HAP-1 (cell line): ENCODE data around the gene MRPL3.

Experiments used
- DNase-seq, 2 experiments: peaks; one replicate each; pipeline ENCODE4 v3.0.0-alpha.2; 2016 to 2020; ENCODE audit warnings: low spot score in 2 of 2
- H3K27me3 ChIP-seq: fragments of 250-450 bp; sonication (Bioruptor Pico); 2 replicates; pipeline ENCODE4 v1.5.1; 2020; ENCODE audit warnings: low read depth, mild to moderate bottlenecking, moderate library complexity
- H3K36me3 ChIP-seq: fragments of 250-450 bp; sonication (Bioruptor Pico); replicated peaks from 2 replicates; pipeline ENCODE4 v1.5.1; 2020; ENCODE audit warnings: mild to moderate bottlenecking
- H3K4me1 ChIP-seq: fragments of 250-450 bp; sonication (Bioruptor Pico); 2 replicates; pipeline ENCODE4 v1.5.1; 2020; ENCODE audit warnings: mild to moderate bottlenecking
- H3K4me3 ChIP-seq: fragments of 250-450 bp; sonication (Bioruptor Pico); 2 replicates; pipeline ENCODE4 v1.5.1; 2020; ENCODE audit warnings: mild to moderate bottlenecking, moderate library complexity
- H3K9me3 ChIP-seq: fragments of 250-450 bp; sonication (Bioruptor Pico); 2 replicates; pipeline ENCODE4 v1.5.1; 2020; ENCODE audit warnings: mild to moderate bottlenecking, moderate library complexity
- in situ Hi-C: fragments of 300-500 bp; cut with MboI; formaldehyde crosslinking; loops from 3 replicates; pipeline ENCODE4 v1.14.3; 2020; ENCODE audit warnings: low sequenced_read_pairs, inconsistent platforms, mixed read lengths

The MRPL3 gene

GRCh38 chr3:131502530-131503319 is at the start of gene MRPL3:
TSS of gene MRPL3 (minus strand) at chr3:131502971. CDS start at chr3:131502821, 150 bp downstream.
- in situ Hi-C loops, result no loop called here
- peaks cover 4% of the 10 kb centered on the region; the same call in 1 of the 2 replicates for H3K27me3 ChIP-seq
- peaks cover 11% of the 10 kb centered on the region for H3K4me1 ChIP-seq
- peak; percentile 85 to 90 for DNase-seq
- no peaks in the 10 kb centered on the region for H3K9me3 ChIP-seq
- peak within 1 kb of the TSS; percentile 94 for H3K4me3 ChIP-seq
- H3K36me3 ChIP-seq, result peaks cover 36% of the 10 kb centered on the region

GRCh38 chr3:131551761-131552160 is 49.0 kb upstream of the MRPL3 start:
- in situ Hi-C loops, result no loop called here
- no peaks in the 10 kb centered on the region for H3K36me3 ChIP-seq
- H3K27me3 ChIP-seq, result peaks cover 2% of the 10 kb centered on the region; the same call in 1 of the 2 replicates
- no peak overlapping the region for H3K4me3 ChIP-seq
- H3K9me3 ChIP-seq, result no peaks in the 10 kb centered on the region
- H3K4me1 ChIP-seq, result no peaks in the 10 kb centered on the region
- no peak for DNase-seq

GRCh38 chr3:131550562-131551465 is 48.0 kb upstream of the MRPL3 start:
- no peak overlapping the region for H3K4me3 ChIP-seq
- no peaks in the 10 kb centered on the region for H3K4me1 ChIP-seq
- peaks cover 2% of the 10 kb centered on the region; the same call in 1 of the 2 replicates for H3K27me3 ChIP-seq
- no peaks in the 10 kb centered on the region for H3K36me3 ChIP-seq
- DNase-seq, result no peak
- H3K9me3 ChIP-seq, result no peaks in the 10 kb centered on the region
- in situ Hi-C loops, result no loop called here

GRCh38 chr3:131549340-131549739 is 46.6 kb upstream of the MRPL3 start:
- in situ Hi-C loops, result loop anchor here (25.0 kb wide), 1 partner anchor 463 kb away; no protein-coding TSS in a partner anchor
- no peaks in the 10 kb centered on the region for H3K9me3 ChIP-seq
- no peaks in the 10 kb centered on the region for H3K4me1 ChIP-seq
- DNase-seq, result no peak
- H3K36me3 ChIP-seq, result no peaks in the 10 kb centered on the region
- H3K27me3 ChIP-seq, result peaks cover 2% of the 10 kb centered on the region; the same call in 1 of the 2 replicates
- no peak overlapping the region for H3K4me3 ChIP-seq

GRCh38 chr3:131547585-131547984 is 44.8 kb upstream of the MRPL3 start:
- H3K27me3 ChIP-seq, result peaks cover 2% of the 10 kb centered on the region; the same call in 1 of the 2 replicates
- H3K9me3 ChIP-seq, result no peaks in the 10 kb centered on the region
- in situ Hi-C loops, result loop anchor here (25.0 kb wide), 1 partner anchor 465 kb away; no protein-coding TSS in a partner anchor
- no peaks in the 10 kb centered on the region for H3K4me1 ChIP-seq
- H3K4me3 ChIP-seq, result no peak overlapping the region
- H3K36me3 ChIP-seq, result no peaks in the 10 kb centered on the region
- no peak for DNase-seq

- no peak for DNase-seq
- no peaks in the 10 kb centered on the region for H3K4me1 ChIP-seq
- H3K4me3 ChIP-seq, result no peak overlapping the region
- H3K9me3 ChIP-seq, result no peaks in the 10 kb centered on the region
- in situ Hi-C loops, result loop anchor here (25.0 kb wide), 1 partner anchor 466 kb away; no protein-coding TSS in a partner anchor
- no peaks in the 10 kb centered on the region for H3K36me3 ChIP-seq
- H3K27me3 ChIP-seq, result peaks cover 2% of the 10 kb centered on the region; the same call in 1 of the 2 replicates
Observed at GRCh38 chr3:131546441-131546840, 43.7 kb upstream of the MRPL3 start.

- H3K27me3 ChIP-seq, result peaks cover 2% of the 10 kb centered on the region; the same call in 1 of the 2 replicates
- no peak for DNase-seq
- no peaks in the 10 kb centered on the region for H3K9me3 ChIP-seq
- in situ Hi-C loops, result loop anchor here (25.0 kb wide), 1 partner anchor 468 kb away; no protein-coding TSS in a partner anchor
- no peaks in the 10 kb centered on the region for H3K36me3 ChIP-seq
- H3K4me1 ChIP-seq, result no peaks in the 10 kb centered on the region
- H3K4me3 ChIP-seq, result no peak overlapping the region
Observed at GRCh38 chr3:131544557-131544956, 41.8 kb upstream of the MRPL3 start.

- in situ Hi-C loops, result loop anchor here (25.0 kb wide), 1 partner anchor 469 kb away; no protein-coding TSS in a partner anchor
Observed at GRCh38 chr3:131543714-131544113, 40.9 kb upstream of the MRPL3 start.

GRCh38 chr3:131541288-131541687 is 38.5 kb upstream of the MRPL3 start:
- Histone ChIP-seq H3K27me3 (no peaks in the 10 kb centered on the region), H3K4me3 (no peak overlapping the region), H3K36me3 (no peaks in the 10 kb centered on the region), H3K4me1 (no peaks in the 10 kb centered on the region), H3K9me3 (no peaks in the 10 kb centered on the region)
- in situ Hi-C loops, result loop anchor here (25.0 kb wide), 1 partner anchor 471 kb away; no protein-coding TSS in a partner anchor
- DNase-seq, result no peak

More at GRCh38 chr3:131543714-131544113, 40.9 kb upstream of the MRPL3 start:
- Histone ChIP-seq H3K4me3 (no peak overlapping the region), H3K36me3 (no peaks in the 10 kb centered on the region), H3K27me3 (no peaks in the 10 kb centered on the region; the same call in 1 of the 2 replicates), H3K4me1 (no peaks in the 10 kb centered on the region), H3K9me3 (no peaks in the 10 kb centered on the region)
- no peak for DNase-seq

- DNase-seq, result no peak
- in situ Hi-C loops, result loop anchor here (25.0 kb wide), 1 partner anchor 471 kb away; no protein-coding TSS in a partner anchor
- Histone ChIP-seq H3K9me3 (no peaks in the 10 kb centered on the region), H3K27me3 (no peaks in the 10 kb centered on the region), H3K36me3 (no peaks in the 10 kb centered on the region), H3K4me3 (no peak overlapping the region), H3K4me1 (no peaks in the 10 kb centered on the region; the same call in 1 of the 2 replicates)
Observed at GRCh38 chr3:131540821-131541220, 38.0 kb upstream of the MRPL3 start.

- H3K4me3 ChIP-seq, result no peak overlapping the region
- H3K36me3 ChIP-seq, result no peaks in the 10 kb centered on the region
- H3K27me3 ChIP-seq, result no peaks in the 10 kb centered on the region
- H3K4me1 ChIP-seq, result no peaks in the 10 kb centered on the region; the same call in 1 of the 2 replicates
- H3K9me3 ChIP-seq, result no peaks in the 10 kb centered on the region
- no peak for DNase-seq
- in situ Hi-C loops, result loop anchor here (25.0 kb wide), 1 partner anchor 472 kb away; no protein-coding TSS in a partner anchor
Observed at GRCh38 chr3:131540143-131540542, 37.4 kb upstream of the MRPL3 start.

GRCh38 chr3:131538968-131539367 is 36.2 kb upstream of the MRPL3 start:
- H3K4me1 ChIP-seq, result no peaks in the 10 kb centered on the region; the same call in 1 of the 2 replicates
- no peaks in the 10 kb centered on the region for H3K9me3 ChIP-seq
- DNase-seq, result no peak
- in situ Hi-C loops, result loop anchor here (25.0 kb wide), 1 partner anchor 473 kb away; no protein-coding TSS in a partner anchor
- no peak overlapping the region for H3K4me3 ChIP-seq
- H3K36me3 ChIP-seq, result no peaks in the 10 kb centered on the region
- no peaks in the 10 kb centered on the region for H3K27me3 ChIP-seq

- no peaks in the 10 kb centered on the region for H3K9me3 ChIP-seq
- in situ Hi-C loops, result loop anchor here (25.0 kb wide), 1 partner anchor 475 kb away; no protein-coding TSS in a partner anchor
- H3K4me1 ChIP-seq, result no peaks in the 10 kb centered on the region; the same call in 1 of the 2 replicates
- DNase-seq, result no peak
- H3K36me3 ChIP-seq, result no peaks in the 10 kb centered on the region
- H3K27me3 ChIP-seq, result 0 out of 2 replicates have a peak, but pooled peaks cover 4% of the 10 kb centered on the region
- no peak overlapping the region for H3K4me3 ChIP-seq
Observed at GRCh38 chr3:131537531-131537930, 34.8 kb upstream of the MRPL3 start.
